Choroid plexus epithelial cell (primary cell): ENCODE data around the gene NUTM2A.
A peak's percentile ranks its signal among the peaks of the same experiment; 100 is the strongest.
"Not testable (repeated sequence)": the region's sequence is repeated elsewhere in the genome, so short reads cannot be mapped to it uniquely, and the experiment has no call there.

Experiments
- DNase-seq: peaks from one replicate; pipeline ENCODE4 v3.0.0-alpha.2; 2010; ENCODE audit warnings: low read depth
- H3K4me3 ChIP-seq: 2 replicates; pipeline ENCODE4 v1.5.1; 2011; ENCODE audit warnings: low read depth, mild to moderate bottlenecking, control low read depth, low read length, moderate library complexity

The NUTM2A gene

GRCh38 chr10:87225148-87225547, at the start of gene NUTM2A:
Gene NUTM2A (plus strand): TSS chr10:87225448. CDS start chr10:87225831, 383 bp downstream.
- not testable (repeated sequence) for H3K4me3 ChIP-seq, DNase-seq

GRCh38 chr10:87177587-87177986, 47.7 kb upstream of the NUTM2A start:
- H3K4me3 ChIP-seq, DNase-seq: not testable (repeated sequence)

GRCh38 chr10:87184421-87184820, 40.8 kb upstream of the NUTM2A start:
- H3K4me3 ChIP-seq = not testable (repeated sequence)
- DNase-seq = peak; percentile 18

GRCh38 chr10:87186016-87186415, 39.2 kb upstream of the NUTM2A start:
- not testable (repeated sequence) for H3K4me3 ChIP-seq, DNase-seq

- not testable (repeated sequence) for H3K4me3 ChIP-seq, DNase-seq
Measured at GRCh38 chr10:87187573-87187972, 37.7 kb upstream of the NUTM2A start.

GRCh38 chr10:87191841-87192240, 33.4 kb upstream of the NUTM2A start:
- not testable (repeated sequence) for H3K4me3 ChIP-seq, DNase-seq

GRCh38 chr10:87200924-87201323, 24.3 kb upstream of the NUTM2A start:
- DNase-seq = peak; percentile 25
- not testable (repeated sequence) for H3K4me3 ChIP-seq

- DNase-seq = not testable (repeated sequence)
Measured at GRCh38 chr10:87204801-87205200, 20.4 kb upstream of the NUTM2A start.

GRCh38 chr10:87206922-87207321, 18.3 kb upstream of the NUTM2A start:
- DNase-seq, H3K4me3 ChIP-seq: not testable (repeated sequence)

More at GRCh38 chr10:87204801-87205200, 20.4 kb upstream of the NUTM2A start:
- not testable (repeated sequence) for H3K4me3 ChIP-seq

GRCh38 chr10:87210309-87210708, 14.9 kb upstream of the NUTM2A start:
- peak; percentile 19 for DNase-seq
- not testable (repeated sequence) for H3K4me3 ChIP-seq

- peak; percentile 53 for DNase-seq
- not testable (repeated sequence) for H3K4me3 ChIP-seq
Measured at GRCh38 chr10:87211848-87212247, 13.4 kb upstream of the NUTM2A start.

- not testable (repeated sequence) for DNase-seq, H3K4me3 ChIP-seq
Measured at GRCh38 chr10:87213150-87213765, 12.0 kb upstream of the NUTM2A start.

- H3K4me3 ChIP-seq, DNase-seq: not testable (repeated sequence)
Measured at GRCh38 chr10:87213806-87214205, 11.4 kb upstream of the NUTM2A start.

- DNase-seq, H3K4me3 ChIP-seq: not testable (repeated sequence)
Measured at GRCh38 chr10:87216120-87216519, 9.1 kb upstream of the NUTM2A start.

GRCh38 chr10:87219370-87219769, 5.9 kb upstream of the NUTM2A start:
- DNase-seq, H3K4me3 ChIP-seq: not testable (repeated sequence)

- DNase-seq, H3K4me3 ChIP-seq: not testable (repeated sequence)
Measured at GRCh38 chr10:87222789-87223188, 2.5 kb upstream of the NUTM2A start.

- DNase-seq = not testable (repeated sequence)
Measured at GRCh38 chr10:87228247-87228646, 3.0 kb downstream of the NUTM2A start.

GRCh38 chr10:87229211-87229610, 4.0 kb downstream of the NUTM2A start:
- not testable (repeated sequence) for DNase-seq, H3K4me3 ChIP-seq

More at GRCh38 chr10:87228247-87228646, 3.0 kb downstream of the NUTM2A start:
- not testable (repeated sequence) for H3K4me3 ChIP-seq

- not testable (repeated sequence) for DNase-seq, H3K4me3 ChIP-seq
Measured at GRCh38 chr10:87234854-87235253, 9.6 kb downstream of the NUTM2A start.

- DNase-seq, H3K4me3 ChIP-seq: not testable (repeated sequence)
Measured at GRCh38 chr10:87237244-87237643, 12.0 kb downstream of the NUTM2A start.

GRCh38 chr10:87239346-87239808, 14.1 kb downstream of the NUTM2A start:
- DNase-seq, H3K4me3 ChIP-seq: not testable (repeated sequence)
